ENCODE measurements around the gene RAPSN. TPM values are rescaled to one million over a fixed set of nuclear protein-coding genes. Genes with fewer than 3 reads are reported as not detected.

RAPSN gene
- total and polyA plus RNA-seq, 2 experiments from 2014 or later, result 0.17 to 0.23 TPM

DNA sequence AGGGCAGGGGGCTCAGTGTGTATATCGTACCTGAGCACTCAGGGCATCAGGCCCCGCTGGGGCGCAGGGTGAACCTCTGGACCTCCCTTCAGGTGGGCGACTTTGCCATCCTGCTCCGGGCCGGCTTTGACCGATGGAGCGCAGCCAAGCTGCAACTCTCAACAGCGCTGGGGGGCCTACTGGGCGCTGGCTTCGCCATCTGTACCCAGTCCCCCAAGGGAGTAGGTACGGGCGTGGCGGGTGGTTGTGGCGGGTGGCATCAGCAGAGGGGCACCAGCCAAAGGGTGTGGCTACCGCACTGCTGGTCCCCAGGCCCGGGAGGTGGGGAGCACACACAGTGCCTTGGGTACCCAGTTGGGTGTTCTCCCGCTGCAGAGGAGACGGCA lies 34.3 kb downstream of the RAPSN start:
- no peak overlapping the region for H3K27ac Mint-ChIP-seq
- no peaks in the 10 kb centered on the region; the same call in 2 of the 3 replicates for H3K4me1 Mint-ChIP-seq
- ATAC-seq (no peak), DNase-seq (ENCODE audit: low spot score) (no peak)
- H3K36me3 Mint-ChIP-seq (ENCODE audit: low read depth), result peaks cover 32% of the 10 kb centered on the region
- no peak for TF ChIP-seq ZNF114 (CRISPR knock-in tag; IDR thresholded peaks at IDR 0.05)
- TF ChIP-seq POLR2AphosphoS5 (IDR thresholded peaks at IDR 0.05; ENCODE audit: low read depth), result no peak
- no peak for TF ChIP-seq STAT1 (IDR thresholded peaks at IDR 0.05; ENCODE audit: unreplicated experiment)
- TF ChIP-seq, protein P1, sequence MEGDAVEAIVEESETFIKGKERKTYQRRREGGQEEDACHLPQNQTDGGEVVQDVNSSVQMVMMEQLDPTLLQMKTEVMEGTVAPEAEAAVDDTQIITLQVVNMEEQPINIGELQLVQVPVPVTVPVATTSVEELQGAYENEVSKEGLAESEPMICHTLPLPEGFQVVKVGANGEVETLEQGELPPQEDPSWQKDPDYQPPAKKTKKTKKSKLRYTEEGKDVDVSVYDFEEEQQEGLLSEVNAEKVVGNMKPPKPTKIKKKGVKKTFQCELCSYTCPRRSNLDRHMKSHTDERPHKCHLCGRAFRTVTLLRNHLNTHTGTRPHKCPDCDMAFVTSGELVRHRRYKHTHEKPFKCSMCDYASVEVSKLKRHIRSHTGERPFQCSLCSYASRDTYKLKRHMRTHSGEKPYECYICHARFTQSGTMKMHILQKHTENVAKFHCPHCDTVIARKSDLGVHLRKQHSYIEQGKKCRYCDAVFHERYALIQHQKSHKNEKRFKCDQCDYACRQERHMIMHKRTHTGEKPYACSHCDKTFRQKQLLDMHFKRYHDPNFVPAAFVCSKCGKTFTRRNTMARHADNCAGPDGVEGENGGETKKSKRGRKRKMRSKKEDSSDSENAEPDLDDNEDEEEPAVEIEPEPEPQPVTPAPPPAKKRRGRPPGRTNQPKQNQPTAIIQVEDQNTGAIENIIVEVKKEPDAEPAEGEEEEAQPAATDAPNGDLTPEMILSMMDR (conservative IDR thresholded peaks at IDR 0.05; ENCODE audit: low read depth in 2 of 2), result no peak
- TF ChIP-seq CREB1 (CRISPR knock-in tag; IDR thresholded peaks at IDR 0.05; ENCODE audit: low read depth), result no peak
- Histone ChIP-seq H3K4me3 (no peak overlapping the region), H3F3A (replicated peaks; ENCODE audit: low read depth) (peaks cover 9% of the 10 kb centered on the region), H3K79me2 (replicated peaks; ENCODE audit: insufficient read depth) (no peaks in the 10 kb centered on the region), H3K27me3 (ENCODE audit: insufficient read depth) (no peaks in the 10 kb centered on the region), H3K4me2 (no peak overlapping the region), H2AFZ (no peak overlapping the region), H3K36me3 (ENCODE audit: insufficient read depth) (peaks cover 6% of the 10 kb centered on the region; the same call in 1 of the 2 replicates), H4K20me1 (replicated peaks; ENCODE audit: insufficient read depth) (no peaks in the 10 kb centered on the region; the same call in 1 of the 2 replicates), H3K4me1 (ENCODE audit: insufficient read depth) (no peaks in the 10 kb centered on the region), H3K27ac (ENCODE audit: low read depth) (no peak overlapping the region), H3K9me2 (ENCODE audit: insufficient read depth) (no peaks in the 10 kb centered on the region)
- no peak overlapping the region for H3K4me3 Mint-ChIP-seq
- peaks cover 15% of the 10 kb centered on the region for H3K27me3 Mint-ChIP-seq (ENCODE audit: insufficient read depth, low read depth, poor library complexity)
- no peaks in the 10 kb centered on the region for H3K9me3 Mint-ChIP-seq

- peaks cover 27% of the 10 kb centered on the region for H3K36me3 Mint-ChIP-seq (ENCODE audit: low read depth)
- H3K4me1 Mint-ChIP-seq, result peaks cover 2% of the 10 kb centered on the region; the same call in 1 of the 3 replicates
- Histone ChIP-seq H3K27ac (ENCODE audit: low read depth) (no peak overlapping the region), H3K27me3 (ENCODE audit: insufficient read depth) (no peaks in the 10 kb centered on the region), H3K36me3 (ENCODE audit: insufficient read depth) (0 out of 2 replicates have a peak, but pooled peaks cover 2% of the 10 kb centered on the region), H3K79me2 (replicated peaks; ENCODE audit: insufficient read depth) (no peaks in the 10 kb centered on the region), H3K4me2 (no peak overlapping the region), H3F3A (replicated peaks; ENCODE audit: low read depth) (peaks cover 9% of the 10 kb centered on the region), H3K4me1 (ENCODE audit: insufficient read depth) (peaks cover 2% of the 10 kb centered on the region; the same call in 1 of the 2 replicates), H3K4me3 (no peak overlapping the region), H4K20me1 (replicated peaks; ENCODE audit: insufficient read depth) (no peaks in the 10 kb centered on the region; the same call in 1 of the 2 replicates), H2AFZ (no peak overlapping the region), H3K9me2 (ENCODE audit: insufficient read depth) (no peaks in the 10 kb centered on the region)
- H3K27ac Mint-ChIP-seq, result peak overlapping the region; percentile 36; the same call in 1 of the 2 replicates
- H3K9me3 Mint-ChIP-seq, result no peaks in the 10 kb centered on the region
- H3K4me3 Mint-ChIP-seq, result no peak overlapping the region
- H3K27me3 Mint-ChIP-seq (ENCODE audit: insufficient read depth, low read depth, poor library complexity), result peaks cover 14% of the 10 kb centered on the region
- ATAC-seq (no peak), DNase-seq (ENCODE audit: low spot score) (no peak)
- no peak for TF ChIP-seq POLR2AphosphoS5 (IDR thresholded peaks at IDR 0.05; ENCODE audit: low read depth)
- TF ChIP-seq NANOG (IDR thresholded peaks at IDR 0.05; ENCODE audit: borderline replicate concordance), result no peak
- TF ChIP-seq CREB1 (CRISPR knock-in tag; IDR thresholded peaks at IDR 0.05; ENCODE audit: low read depth), result no peak
- TF ChIP-seq REST (IDR thresholded peaks at IDR 0.05; ENCODE audit: unreplicated experiment), result no peak
- TF ChIP-seq, protein P1 (conservative IDR thresholded peaks at IDR 0.05; ENCODE audit: low read depth in 2 of 2), result no peak
- TF ChIP-seq, protein P2, sequence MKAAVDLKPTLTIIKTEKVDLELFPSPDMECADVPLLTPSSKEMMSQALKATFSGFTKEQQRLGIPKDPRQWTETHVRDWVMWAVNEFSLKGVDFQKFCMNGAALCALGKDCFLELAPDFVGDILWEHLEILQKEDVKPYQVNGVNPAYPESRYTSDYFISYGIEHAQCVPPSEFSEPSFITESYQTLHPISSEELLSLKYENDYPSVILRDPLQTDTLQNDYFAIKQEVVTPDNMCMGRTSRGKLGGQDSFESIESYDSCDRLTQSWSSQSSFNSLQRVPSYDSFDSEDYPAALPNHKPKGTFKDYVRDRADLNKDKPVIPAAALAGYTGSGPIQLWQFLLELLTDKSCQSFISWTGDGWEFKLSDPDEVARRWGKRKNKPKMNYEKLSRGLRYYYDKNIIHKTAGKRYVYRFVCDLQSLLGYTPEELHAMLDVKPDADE (IDR thresholded peaks at IDR 0.05), result no peak
- TF ChIP-seq EZH2 (IDR thresholded peaks at IDR 0.05; ENCODE audit: low read depth, unreplicated experiment), result no peak
- TF ChIP-seq ZNF331 (CRISPR knock-in tag; IDR thresholded peaks at IDR 0.05; ENCODE audit: low read depth), result no peak
Measured at GRCh38 chr11:47413908-47414684, 34.8 kb downstream of the RAPSN start.
